NOMO-1 treated with DMSO at 0.1 percent for 48 hours (cell line): ENCODE results near the gene CAPN9.
"Not testable (repeated sequence)": the region's sequence is repeated elsewhere in the genome, so short reads cannot be mapped to it uniquely, and the experiment has no call there.

Experiments used
- DNase-seq: peaks from one replicate; lab custom pipeline; 2025; ENCODE audit not compliant: unreplicated experiment; lab: John Stamatoyannopoulos, UW

Gene CAPN9, protein sequence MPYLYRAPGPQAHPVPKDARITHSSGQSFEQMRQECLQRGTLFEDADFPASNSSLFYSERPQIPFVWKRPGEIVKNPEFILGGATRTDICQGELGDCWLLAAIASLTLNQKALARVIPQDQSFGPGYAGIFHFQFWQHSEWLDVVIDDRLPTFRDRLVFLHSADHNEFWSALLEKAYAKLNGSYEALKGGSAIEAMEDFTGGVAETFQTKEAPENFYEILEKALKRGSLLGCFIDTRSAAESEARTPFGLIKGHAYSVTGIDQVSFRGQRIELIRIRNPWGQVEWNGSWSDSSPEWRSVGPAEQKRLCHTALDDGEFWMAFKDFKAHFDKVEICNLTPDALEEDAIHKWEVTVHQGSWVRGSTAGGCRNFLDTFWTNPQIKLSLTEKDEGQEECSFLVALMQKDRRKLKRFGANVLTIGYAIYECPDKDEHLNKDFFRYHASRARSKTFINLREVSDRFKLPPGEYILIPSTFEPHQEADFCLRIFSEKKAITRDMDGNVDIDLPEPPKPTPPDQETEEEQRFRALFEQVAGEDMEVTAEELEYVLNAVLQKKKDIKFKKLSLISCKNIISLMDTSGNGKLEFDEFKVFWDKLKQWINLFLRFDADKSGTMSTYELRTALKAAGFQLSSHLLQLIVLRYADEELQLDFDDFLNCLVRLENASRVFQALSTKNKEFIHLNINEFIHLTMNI

DNA sequence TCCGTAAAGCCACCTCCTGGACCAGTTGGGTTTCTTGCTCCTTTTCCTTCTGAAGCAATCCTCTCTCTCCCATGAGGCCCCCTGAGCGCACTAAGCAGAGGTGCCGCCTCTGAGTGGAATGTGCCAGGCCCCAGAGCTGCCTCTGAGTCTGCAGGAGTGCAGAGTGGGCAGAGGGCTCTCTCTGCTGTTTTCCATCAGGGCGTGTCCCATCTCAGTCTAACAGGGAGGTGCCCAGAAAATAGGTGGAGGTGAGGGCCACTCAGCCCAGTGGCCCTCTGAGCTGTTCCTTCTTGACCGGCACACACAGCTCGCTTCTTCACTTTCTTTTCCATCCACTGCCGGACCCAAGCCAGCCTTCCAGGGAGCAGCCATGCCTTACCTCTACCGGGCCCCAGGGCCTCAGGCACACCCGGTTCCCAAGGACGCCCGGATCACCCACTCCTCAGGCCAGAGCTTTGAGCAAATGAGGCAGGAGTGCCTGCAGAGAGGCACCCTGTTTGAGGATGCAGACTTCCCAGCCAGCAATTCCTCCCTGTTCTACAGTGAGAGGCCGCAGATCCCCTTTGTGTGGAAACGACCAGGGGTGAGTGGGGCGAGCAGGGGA, at the start of gene CAPN9:
Gene CAPN9, plus strand, starts transcription at position 262 of the 604 bp plus-strand sequence. Its CDS starts 109 bp downstream, at position 371.
- no peak for DNase-seq

DNA sequence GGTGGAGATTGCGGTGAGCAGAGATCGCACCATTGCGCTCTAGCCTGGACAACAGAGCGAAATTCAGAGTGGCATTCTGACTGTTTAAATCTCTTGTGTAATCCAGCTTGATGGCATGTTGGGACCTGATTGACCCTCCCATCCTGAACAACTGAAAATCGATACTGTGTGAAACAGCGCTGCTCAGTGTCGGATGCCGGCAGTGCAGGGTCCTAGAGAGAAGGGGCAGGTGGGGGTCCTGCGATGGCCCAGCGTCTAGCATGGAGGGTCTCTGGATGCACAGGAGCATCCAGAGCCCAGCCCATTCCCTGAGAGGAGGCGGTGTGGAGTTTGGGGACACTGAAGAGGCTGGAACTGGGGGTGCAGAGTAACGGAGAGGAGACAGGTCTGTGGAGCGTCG, 49.1 kb upstream of the CAPN9 start:
- DNase-seq, result no peak

DNA sequence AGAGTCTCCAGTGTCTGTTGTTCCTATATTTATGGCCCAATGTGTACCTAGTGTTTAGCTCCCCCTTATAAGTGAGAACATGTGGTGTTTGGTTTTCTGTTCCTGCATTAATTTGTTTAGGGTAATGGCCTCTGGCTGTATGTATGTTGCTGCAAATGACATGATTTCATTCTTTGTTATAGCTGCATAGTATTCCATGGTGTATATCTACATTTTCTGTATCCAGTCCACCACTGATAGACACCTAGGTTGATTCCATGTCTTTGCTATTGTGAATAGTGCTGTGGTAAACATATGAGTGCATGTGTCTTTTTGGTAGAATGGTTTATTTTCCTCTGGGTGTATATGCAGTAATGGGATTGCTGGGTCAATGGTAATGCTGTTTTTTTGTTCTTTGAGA, 48.2 kb upstream of the CAPN9 start:
- not testable (repeated sequence) for DNase-seq

DNA sequence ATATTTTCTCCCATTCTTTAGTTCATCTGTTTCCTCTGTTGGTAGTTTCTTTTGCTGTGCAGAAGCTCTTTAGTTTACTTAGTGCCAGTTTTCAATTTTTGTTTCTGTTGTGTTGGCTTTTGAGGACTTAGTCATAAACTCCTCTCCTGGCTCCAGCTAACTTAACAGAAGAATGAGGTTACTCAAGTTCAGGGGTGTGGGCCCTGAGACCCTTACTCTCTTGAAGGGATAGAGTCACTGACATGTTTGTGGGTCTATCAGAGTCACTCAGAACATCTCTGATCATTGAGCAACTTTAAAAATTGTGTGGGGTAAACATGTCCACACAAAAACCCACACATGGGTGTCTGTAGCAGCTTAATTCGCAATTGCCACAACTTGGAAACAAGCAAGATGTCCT, 47.5 kb upstream of the CAPN9 start:
- DNase-seq, result no peak

DNA sequence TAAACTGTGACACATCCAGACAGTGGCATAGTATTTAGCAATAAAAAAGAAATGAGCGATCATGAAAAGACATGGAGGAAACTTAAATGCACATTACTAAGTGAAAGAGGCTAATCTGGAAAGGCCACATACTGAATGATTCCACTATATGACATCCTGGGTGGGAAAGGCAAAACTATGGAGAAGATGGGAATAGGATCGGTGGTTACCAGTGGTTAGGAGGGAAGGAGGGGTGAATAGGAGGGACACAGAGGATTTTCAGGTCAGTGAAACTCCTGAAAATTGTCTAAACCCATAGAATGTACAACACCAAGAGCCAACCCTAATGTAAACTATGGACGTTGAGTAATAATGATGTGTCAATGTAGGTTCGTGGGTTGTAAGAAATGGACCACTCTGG, 47.1 kb upstream of the CAPN9 start:
- no peak for DNase-seq

DNA sequence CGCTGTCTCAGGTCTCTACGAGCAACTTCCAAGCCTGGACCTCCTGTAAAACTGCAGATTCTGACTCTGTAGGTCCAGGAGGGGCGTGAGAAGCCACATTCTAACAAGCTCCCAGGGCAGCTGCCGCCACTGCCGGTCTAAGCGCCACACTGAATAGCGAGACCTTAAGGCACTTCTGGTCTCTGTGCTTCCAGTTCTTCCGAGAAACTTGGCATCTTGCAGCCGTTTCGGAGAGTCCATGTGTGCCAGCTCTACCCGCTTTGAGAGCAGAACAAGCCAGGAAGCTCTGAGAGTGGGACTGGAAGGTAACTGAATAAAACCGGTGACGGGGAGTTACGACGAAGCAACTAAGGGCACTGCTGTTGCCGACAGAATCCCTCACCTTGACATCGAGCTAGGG, 45.8 kb upstream of the CAPN9 start:
- DNase-seq, result no peak

DNA sequence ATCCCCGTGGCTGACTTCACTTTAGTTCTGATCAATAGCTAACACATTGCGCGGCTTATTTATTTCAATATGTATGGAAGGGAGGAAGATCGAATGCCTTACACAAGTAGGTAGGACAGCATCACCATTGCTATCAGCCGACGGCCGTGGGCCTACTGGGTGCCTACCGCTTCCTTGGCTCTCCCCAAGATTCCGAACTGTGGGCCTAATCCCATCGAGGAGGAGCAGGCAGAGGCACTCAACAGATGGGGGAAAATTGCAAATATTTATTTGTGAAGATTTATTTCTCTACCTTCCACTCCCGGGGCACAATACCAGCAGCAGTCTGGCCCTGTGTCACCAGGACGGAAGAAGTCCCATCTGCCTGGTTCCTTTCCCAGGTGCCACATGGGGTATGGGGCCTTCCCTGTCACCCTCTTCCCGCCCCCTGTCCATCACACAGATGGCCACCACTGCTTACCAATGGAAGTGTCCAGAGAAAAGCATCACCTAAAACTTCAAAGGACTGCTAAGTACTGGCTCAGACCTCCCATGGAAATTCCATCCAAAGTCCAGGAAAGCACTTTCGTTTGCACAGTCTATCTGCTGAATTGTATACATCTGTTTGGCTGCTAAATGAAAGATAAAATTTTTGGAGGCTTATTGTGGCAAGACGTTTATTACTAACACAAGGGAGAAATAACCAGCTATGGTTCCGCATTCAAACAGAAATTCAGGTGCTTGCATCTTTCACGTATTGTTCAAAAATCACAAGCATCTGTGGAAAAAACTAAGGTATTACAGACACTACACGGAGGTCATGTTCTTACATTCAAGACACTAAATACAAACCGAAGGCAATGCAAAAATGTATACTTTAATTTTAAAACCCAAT, 45.1 kb upstream of the CAPN9 start:
- DNase-seq, result no peak

DNA sequence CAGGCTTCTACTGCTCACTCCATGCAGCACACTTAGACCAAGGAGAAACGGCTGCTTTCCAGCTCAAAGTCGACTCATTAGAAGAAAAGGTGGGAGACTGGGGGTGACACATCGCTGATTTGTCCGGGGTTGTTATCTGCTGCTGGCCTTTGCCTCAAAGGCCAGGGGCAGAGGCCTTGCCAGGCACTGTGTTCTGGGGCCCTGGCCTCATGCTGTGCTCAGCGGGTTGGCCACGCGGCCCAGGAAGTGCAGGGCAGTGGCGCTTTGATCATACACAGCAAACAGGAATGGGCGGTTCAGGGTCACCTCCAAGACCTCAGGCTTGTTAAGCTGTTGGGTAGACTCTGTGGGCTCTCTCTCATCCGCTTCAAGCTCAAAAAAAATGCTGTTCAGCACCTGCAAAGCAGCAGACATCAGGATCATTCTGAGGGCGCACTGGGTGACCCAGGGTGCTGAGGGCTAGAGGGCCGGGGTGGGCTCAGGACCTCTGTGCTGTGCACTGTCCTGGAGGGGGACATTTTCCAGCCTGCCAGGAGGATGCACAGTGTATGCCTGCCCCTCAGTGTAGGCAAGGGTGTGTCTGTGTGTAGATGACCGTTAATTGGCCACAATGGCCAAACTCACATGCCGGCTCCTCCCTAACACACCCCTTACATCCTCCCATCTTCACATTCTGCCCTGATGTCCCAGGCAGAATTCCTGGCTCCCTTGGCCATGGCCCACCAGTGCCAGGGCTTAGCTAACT, 44.1 kb upstream of the CAPN9 start:
- no peak for DNase-seq

DNA sequence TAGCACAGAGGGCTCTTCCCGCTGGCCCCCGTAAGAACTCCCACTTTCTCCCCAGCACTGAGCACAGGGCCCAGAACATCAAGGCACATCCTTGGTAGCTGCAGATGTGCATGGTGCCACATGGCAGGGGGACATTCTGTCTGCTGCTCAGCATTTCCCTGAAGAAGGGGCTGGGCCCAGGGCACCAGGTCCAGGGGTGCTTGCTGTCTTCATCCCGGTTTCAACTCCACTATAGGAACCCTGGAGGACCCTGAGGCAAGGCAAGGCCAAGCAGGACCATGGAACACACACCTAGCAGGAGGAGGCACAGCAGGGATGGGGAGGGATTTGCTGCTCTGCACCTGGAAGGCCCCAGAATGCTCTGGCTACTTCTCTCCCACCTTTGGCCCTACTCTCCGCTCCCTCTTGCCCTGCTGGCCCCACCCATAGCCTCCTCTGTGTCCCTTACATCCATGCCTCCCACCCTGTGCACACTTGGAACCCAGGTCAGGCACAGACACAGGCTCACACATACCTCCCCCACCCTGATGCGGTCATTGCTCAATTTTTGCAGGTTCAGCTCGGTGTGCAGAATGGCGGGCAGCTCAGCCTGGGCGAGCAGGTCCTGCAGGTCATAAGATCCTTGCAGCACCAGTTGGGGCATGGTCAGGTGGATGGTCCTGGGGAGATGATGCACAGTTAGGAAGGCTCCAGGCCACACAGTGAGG, 43.4 kb upstream of the CAPN9 start:
- no peak for DNase-seq

DNA sequence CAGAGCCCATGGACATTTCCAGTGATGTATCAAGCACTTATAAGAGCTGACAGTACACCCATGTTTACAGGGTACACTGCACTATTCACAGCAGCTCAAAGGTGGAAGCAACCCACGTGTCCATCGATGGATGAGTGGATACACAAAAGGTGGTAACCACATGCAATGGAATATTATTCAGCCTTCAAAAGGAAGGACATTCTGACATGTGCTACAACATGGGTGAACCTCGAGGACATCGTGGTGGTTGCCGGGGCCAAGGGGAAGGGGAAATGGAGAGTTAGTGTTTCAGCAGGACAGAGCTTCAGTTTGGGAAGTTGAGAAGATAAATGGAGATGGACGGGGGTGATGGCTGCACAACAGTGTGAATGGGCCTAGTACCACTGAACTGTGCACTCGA, 42.4 kb upstream of the CAPN9 start:
- no peak for DNase-seq

DNA sequence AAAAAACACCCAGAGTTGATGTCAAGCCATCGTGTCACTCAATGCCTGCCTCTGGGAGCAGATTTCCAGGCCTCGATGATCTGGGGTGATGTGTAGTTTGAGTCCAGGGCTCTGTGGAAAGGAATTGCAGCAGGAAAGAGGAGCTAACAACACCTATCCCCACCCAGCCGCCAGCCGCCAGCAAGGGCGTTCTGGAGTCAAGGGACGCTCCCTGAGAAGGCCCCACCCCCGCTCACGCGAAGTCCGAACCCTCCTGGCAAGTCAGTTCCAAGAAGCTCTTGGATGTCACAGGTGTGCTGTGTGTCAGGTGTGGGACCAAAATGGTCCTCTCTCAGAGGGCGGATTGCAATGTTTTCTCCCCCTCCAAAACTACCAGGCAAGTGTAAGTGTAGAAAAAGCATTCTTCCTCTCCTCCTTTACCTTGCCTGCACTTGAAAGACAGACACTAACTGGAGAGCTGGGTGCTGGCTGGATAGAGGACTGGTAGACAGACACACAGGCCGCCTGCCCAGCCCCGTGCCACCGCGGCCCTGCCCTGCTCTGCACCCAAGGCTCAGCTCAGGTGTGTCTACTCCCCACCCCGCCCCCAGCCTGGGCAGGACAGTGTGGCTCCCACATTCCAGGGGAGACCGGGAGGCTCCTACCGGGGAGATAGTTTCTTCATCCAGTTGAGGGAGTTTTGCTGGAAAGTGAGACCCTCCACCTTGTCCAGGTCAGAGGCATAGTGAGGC, 41.7 kb upstream of the CAPN9 start:
- DNase-seq, result no peak

DNA sequence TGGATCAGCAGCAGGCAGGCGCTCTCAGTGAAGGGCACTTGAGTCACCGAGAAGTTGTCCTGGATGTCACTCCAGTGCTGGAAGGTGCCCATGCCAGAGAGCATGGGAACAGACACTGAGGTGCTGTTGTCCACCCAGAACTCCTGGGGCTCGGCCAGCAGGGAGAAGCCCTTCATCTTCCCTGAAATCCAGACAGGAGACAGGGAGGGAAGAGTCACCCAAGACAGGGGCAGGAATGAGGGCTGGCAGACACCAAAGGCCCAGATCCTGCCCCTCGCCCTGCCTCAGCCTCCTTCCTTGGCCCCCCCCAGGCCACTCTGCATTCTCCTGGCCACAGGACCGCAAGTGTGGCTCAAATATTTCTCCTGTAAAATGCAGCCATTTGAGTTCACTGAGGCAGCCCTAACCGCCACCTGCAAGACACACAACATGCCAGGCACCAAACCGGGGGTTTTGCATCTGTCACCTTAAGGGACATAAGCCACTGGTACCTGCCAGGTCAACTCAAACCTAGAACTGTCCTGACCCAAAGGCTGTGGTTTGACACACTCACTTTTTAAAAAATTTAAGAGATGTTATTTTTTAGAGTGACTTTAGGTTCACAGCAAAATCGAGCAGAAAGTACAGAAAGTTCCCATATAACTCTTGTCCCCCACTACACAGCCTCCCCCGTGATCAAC, 41.0 kb upstream of the CAPN9 start:
- DNase-seq, result no peak

DNA sequence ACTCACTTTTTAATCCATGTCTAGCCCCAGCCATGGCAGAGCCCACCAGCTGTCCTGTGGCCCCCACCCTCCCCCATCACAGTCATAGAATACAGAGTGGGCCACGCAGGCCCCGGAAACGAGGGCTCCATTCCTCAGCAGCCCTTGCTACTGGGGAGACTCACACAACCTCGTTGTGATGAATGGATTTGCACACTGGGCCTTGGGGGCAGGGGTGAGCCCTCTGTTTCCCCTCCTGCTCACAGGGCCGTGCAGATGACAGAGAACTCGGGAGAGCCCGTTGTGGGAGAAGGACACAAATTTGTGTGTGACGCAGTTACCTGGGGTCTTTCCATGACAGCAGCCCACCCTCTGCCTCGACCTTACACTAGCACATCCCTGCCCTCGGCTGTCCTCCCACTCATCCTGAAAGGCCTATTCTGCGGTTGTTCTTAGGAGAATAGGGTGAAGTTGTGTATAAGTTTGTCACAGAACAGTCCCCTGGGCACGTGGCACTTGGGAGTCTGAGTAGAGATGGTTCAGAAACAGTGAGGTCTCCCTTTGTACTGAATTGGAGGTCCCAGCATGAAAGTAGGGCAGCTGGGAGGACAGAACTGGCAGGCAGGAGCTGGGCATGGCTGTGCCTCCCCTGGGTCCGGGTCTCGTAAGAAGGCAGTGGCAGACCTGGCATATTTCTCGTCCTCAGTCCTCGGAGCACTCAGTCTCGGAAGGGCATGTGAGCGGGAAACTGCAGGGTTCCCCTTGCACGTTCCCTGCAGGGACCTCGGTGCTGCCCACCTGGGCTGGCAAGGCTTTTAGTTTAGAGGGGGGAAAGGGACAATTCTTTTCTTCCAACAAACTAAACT, 40.1 kb upstream of the CAPN9 start:
- no peak for DNase-seq

DNA sequence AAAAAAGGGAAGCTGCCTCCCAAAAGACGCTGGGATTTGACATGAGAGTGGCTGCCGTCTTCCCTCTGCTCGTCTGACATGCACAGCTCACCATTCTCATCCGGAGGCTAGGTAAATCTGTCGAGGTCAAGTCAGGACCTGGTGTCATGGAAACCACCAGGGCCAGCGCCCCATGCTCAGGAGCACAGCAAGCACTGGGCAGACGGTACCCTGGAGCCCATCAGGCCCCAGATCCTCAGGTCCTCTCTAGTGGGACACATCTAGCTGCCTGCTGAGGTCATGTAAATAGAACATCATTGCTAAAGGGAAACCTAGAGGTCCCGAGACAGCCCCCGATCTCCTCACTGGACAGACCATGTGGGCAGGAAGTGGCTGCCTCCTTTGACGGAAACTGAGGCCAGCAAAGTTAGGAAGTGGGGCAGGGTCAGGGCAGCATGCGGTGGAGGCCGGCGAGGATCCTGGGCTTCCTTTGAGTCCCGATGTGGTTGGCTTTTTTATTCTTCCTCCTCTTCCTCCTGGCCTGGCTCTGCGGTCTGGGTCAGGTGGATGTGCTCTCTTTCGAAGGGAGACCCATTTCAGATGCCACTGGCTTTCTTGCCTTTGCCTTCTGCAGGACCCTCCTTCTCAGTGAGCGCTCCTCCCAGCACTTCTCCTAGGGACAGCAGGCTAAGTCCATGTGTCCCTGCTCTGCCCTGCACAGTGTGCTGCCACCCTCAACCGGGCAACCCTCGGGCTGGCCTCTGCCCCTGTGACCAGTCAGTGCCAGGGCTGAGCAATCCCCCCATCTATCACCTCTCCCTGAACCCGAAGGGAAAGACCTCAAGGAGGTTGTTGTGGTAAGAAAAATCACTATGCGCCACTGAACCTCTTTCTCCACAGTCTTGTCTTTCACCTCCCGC, 39.2 kb upstream of the CAPN9 start:
- DNase-seq, result no peak

DNA sequence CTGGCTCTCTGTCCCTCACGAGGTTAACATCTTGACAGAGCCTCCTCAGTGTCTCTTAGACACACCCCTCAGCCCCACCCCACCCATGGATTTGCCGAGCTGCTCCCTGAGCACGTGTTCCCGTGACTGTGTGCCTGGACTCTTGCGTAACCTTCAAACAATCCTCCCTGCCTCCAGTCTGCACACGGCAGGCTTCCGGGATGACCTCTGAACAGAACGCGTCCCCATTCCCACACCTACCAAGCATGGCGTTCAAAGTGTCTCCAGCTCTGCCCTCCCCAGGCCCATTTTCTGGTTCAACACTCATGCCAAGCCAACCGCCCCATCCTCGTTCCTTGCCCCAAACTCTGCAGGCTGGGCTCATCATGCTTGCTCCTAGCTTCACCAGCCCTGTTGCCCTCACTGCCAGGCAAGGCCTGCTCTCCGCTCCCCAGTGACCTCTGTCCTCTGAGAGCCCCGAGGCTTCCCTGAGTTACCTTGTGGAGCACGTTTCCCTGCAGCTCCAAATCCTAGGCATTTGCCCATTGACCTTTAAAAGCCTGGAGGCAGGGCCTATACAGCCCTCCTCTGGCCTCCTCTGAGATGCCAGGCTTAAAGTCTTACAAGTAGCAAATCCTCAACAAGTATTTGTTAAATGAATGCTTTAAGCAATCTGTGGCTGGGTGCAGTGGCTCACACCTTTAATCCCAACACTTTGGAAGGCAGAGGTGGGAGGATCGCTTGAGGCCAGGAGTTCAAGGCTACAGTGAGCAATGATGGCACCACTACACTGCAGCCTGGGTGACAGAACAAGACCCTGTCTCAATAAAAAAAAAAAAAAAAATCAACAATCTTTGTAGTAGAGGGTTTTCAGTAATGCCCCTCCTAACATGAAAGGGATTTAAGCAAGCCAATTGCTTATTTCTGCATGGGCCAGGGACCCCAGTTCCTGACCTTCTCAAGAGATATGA, 38.3 kb upstream of the CAPN9 start:
- peak; percentile 54 for DNase-seq
